Measurements from ENCODE around the gene SGO2. TPM values are rescaled to one million over a fixed set of nuclear protein-coding genes. Genes with fewer than 3 reads are reported as not detected.
A peak's percentile ranks its signal among the peaks of the same experiment; 100 is the strongest.

SGO2 gene
- total and polyA plus RNA-seq, 2 of the 13 experiments (the other 11 are each of a cell fraction or from before 2014, with no cell fraction given) = 5.1 to 16.2 TPM

DNA sequence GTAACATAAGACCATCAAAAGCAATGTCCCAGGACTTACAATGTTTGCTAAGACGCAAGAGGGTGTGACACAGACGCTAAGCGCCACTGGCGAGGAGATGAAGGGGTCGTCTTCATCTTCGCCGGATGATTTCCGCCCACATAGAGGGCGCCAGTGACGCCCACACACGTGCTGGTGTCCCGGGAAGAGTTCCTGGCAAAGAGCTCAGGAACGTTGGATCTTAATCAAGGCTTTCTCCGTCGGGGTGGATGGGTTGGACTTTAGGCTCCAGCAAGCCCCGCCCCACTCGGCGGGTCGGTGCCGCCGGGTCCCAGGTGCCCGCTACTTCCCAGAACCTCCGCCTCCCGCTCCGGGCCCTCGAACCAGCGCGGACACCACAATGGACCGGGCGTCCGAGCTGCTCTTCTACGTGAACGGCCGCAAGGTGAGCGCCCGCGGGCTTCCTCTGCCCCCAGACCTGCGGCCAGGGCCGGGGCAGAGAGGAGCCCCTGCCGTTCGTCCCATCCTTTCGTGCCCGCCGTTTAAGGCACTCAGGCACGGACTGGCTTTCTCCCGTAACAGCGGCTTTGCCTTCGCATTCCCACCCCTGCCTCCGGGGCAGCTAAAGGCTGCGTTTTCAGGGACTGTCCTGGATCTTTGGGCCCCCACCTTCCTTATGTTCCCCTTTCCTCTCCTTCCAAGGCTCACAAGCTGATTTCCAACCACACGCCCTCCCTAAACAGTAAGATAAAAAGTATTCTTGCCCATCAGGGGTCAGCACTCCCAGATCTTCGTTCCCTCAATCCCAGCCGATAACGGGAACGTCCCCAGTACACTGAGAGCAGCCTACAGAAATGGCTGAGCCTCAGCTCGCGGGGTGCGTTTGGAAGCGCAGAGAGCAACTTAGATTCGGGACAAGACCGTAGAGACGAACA, 60.0 kb downstream of the SGO2 start, which contains the start of gene AOX1 (continued):
- TF ChIP-seq, protein P1, sequence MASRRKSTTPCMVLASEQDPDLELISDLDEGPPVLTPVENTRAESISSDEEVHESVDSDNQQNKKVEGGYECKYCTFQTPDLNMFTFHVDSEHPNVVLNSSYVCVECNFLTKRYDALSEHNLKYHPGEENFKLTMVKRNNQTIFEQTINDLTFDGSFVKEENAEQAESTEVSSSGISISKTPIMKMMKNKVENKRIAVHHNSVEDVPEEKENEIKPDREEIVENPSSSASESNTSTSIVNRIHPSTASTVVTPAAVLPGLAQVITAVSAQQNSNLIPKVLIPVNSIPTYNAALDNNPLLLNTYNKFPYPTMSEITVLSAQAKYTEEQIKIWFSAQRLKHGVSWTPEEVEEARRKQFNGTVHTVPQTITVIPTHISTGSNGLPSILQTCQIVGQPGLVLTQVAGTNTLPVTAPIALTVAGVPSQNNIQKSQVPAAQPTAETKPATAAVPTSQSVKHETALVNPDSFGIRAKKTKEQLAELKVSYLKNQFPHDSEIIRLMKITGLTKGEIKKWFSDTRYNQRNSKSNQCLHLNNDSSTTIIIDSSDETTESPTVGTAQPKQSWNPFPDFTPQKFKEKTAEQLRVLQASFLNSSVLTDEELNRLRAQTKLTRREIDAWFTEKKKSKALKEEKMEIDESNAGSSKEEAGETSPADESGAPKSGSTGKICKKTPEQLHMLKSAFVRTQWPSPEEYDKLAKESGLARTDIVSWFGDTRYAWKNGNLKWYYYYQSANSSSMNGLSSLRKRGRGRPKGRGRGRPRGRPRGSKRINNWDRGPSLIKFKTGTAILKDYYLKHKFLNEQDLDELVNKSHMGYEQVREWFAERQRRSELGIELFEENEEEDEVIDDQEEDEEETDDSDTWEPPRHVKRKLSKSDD (CRISPR knock-in tag; IDR thresholded peaks at IDR 0.05; ENCODE audit: low read depth) = peak; percentile 17
- no peak for TF ChIP-seq CEBPB (IDR thresholded peaks at IDR 0.05; ENCODE audit: borderline replicate concordance, low read depth, low read length)
- 0 out of 2 replicates have a peak, but pooled peaks have one; percentile 24 for TF ChIP-seq ZNF557 (CRISPR knock-in tag; IDR thresholded peaks at IDR 0.05)
- TF ChIP-seq ZZZ3 (CRISPR knock-in tag; IDR thresholded peaks at IDR 0.05; ENCODE audit: borderline replicate concordance) = no peak
- no peak for TF ChIP-seq SKI (IDR thresholded peaks at IDR 0.05; ENCODE audit: partially characterized antibody)
- no peak for TF ChIP-seq CENPT (CRISPR knock-in tag; IDR thresholded peaks at IDR 0.05; ENCODE audit: low read depth)
- TF ChIP-seq, protein P2, sequence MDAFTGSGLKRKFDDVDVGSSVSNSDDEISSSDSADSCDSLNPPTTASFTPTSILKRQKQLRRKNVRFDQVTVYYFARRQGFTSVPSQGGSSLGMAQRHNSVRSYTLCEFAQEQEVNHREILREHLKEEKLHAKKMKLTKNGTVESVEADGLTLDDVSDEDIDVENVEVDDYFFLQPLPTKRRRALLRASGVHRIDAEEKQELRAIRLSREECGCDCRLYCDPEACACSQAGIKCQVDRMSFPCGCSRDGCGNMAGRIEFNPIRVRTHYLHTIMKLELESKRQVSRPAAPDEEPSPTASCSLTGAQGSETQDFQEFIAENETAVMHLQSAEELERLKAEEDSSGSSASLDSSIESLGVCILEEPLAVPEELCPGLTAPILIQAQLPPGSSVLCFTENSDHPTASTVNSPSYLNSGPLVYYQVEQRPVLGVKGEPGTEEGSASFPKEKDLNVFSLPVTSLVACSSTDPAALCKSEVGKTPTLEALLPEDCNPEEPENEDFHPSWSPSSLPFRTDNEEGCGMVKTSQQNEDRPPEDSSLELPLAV (CRISPR knock-in tag; conservative IDR thresholded peaks at IDR 0.05; ENCODE audit: low read depth) = no peak
- TF ChIP-seq, protein P3, sequence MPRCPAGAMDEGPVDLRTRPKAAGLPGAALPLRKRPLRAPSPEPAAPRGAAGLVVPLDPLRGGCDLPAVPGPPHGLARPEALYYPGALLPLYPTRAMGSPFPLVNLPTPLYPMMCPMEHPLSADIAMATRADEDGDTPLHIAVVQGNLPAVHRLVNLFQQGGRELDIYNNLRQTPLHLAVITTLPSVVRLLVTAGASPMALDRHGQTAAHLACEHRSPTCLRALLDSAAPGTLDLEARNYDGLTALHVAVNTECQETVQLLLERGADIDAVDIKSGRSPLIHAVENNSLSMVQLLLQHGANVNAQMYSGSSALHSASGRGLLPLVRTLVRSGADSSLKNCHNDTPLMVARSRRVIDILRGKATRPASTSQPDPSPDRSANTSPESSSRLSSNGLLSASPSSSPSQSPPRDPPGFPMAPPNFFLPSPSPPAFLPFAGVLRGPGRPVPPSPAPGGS (CRISPR knock-in tag; IDR thresholded peaks at IDR 0.05) = no peak; the same call in 1 of the 2 replicates
- TF ChIP-seq PLRG1 (conservative IDR thresholded peaks at IDR 0.05) = no peak
- TF ChIP-seq YEATS4 (CRISPR knock-in tag; IDR thresholded peaks at IDR 0.05; ENCODE audit: borderline replicate concordance) = peak; percentile 89; the same call in 1 of the 2 replicates
- TF ChIP-seq, protein P4, sequence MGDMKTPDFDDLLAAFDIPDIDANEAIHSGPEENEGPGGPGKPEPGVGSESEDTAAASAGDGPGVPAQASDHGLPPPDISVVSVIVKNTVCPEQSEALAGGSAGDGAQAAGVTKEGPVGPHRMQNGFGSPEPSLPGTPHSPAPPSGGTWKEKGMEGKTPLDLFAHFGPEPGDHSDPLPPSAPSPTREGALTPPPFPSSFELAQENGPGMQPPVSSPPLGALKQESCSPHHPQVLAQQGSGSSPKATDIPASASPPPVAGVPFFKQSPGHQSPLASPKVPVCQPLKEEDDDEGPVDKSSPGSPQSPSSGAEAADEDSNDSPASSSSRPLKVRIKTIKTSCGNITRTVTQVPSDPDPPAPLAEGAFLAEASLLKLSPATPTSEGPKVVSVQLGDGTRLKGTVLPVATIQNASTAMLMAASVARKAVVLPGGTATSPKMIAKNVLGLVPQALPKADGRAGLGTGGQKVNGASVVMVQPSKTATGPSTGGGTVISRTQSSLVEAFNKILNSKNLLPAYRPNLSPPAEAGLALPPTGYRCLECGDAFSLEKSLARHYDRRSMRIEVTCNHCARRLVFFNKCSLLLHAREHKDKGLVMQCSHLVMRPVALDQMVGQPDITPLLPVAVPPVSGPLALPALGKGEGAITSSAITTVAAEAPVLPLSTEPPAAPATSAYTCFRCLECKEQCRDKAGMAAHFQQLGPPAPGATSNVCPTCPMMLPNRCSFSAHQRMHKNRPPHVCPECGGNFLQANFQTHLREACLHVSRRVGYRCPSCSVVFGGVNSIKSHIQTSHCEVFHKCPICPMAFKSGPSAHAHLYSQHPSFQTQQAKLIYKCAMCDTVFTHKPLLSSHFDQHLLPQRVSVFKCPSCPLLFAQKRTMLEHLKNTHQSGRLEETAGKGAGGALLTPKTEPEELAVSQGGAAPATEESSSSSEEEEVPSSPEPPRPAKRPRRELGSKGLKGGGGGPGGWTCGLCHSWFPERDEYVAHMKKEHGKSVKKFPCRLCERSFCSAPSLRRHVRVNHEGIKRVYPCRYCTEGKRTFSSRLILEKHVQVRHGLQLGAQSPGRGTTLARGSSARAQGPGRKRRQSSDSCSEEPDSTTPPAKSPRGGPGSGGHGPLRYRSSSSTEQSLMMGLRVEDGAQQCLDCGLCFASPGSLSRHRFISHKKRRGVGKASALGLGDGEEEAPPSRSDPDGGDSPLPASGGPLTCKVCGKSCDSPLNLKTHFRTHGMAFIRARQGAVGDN (CRISPR knock-in tag; IDR thresholded peaks at IDR 0.05) = peak; percentile 96
- peak; percentile 79 for TF ChIP-seq GABPB1 (CRISPR knock-in tag; IDR thresholded peaks at IDR 0.05)
- no peak for TF ChIP-seq ZNF850 (CRISPR knock-in tag; conservative IDR thresholded peaks at IDR 0.05)

Measured in HepG2 (cell line).